HepG2 (cell line): Measurements from ENCODE around the gene PHRF1.
A peak's percentile ranks its signal among the peaks of the same experiment; 100 is the strongest.

Experiments used
- CTCF ChIP-seq: sonication (generic); formaldehyde crosslinking; IDR thresholded peaks from 2 replicates; pipeline ENCODE4 v1.5.0; 2020; ENCODE audit warnings: mild to moderate bottlenecking, missing genetic modification reagents, moderate library complexity
- TOE1 ChIP-seq: sonication (generic); formaldehyde crosslinking; IDR thresholded peaks from 2 replicates; pipeline ENCODE4 v1.4.0; 2020; ENCODE audit warnings: mild to moderate bottlenecking, missing genetic modification reagents
- ZNF256 ChIP-seq: sonication (generic); formaldehyde crosslinking; conservative IDR thresholded peaks from 2 replicates; pipeline ENCODE4 v1.4.0; 2020; ENCODE audit warnings: missing genetic modification reagents
- ZNF382 ChIP-seq: sonication (generic); formaldehyde crosslinking; IDR thresholded peaks from 2 replicates; pipeline ENCODE4 v1.5.0; 2020; ENCODE audit warnings: missing genetic modification reagents, mild to moderate bottlenecking, borderline replicate concordance
- ZUFSP ChIP-seq: sonication (generic); formaldehyde crosslinking; IDR thresholded peaks from 2 replicates; pipeline ENCODE4 v1.9.0; 2021; ENCODE audit warnings: missing genetic modification reagents, mild to moderate bottlenecking, borderline replicate concordance
- TF ChIP-seq, protein P1 (sequence below): sonication (generic); formaldehyde crosslinking; IDR thresholded peaks from 2 replicates; pipeline ENCODE4 v1.4.0; 2020; ENCODE audit warnings: mild to moderate bottlenecking, missing genetic modification reagents
- TF ChIP-seq, protein P2 (sequence below): sonication (generic); formaldehyde crosslinking; IDR thresholded peaks from 2 replicates; pipeline ENCODE4 v1.5.0; 2020; ENCODE audit warnings: mild to moderate bottlenecking, missing genetic modification reagents, borderline replicate concordance

DNA sequence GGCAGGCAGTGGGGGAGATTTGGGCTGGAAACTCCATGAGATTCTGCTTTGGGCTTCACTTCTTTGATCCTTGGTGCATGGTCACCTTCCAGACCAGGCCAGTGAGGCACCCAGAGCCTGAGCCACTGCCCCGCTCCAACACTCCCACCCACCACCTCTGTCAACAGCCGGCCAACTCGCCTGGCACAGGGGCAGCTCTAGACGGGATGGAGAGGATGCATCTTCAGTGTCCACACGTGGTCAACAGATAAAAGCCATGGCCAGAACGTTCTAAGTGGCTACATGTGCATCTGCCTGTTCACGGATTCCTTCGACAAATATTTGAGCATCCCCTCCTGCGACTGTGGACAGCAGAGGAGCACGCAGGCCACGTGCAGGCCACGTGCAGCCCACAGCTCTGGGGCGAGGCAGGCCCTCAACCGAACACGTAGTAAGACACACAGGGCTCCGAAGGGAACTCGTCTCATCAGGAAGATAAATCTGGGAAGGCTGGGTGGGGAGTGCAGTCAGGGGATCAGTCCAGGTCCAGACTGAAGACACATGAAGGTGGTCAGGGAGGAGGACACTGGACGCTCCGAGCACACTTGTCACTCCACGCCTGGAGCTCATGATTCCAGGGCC, 37.7 kb upstream of the PHRF1 start:
- no peak for TF ChIP-seq ZUFSP
- no peak for TF ChIP-seq TOE1 (CRISPR knock-in tag)
- TF ChIP-seq CTCF (CRISPR knock-in tag) = no peak
- TF ChIP-seq, protein P1, sequence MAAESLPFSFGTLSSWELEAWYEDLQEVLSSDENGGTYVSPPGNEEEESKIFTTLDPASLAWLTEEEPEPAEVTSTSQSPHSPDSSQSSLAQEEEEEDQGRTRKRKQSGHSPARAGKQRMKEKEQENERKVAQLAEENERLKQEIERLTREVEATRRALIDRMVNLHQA (CRISPR knock-in tag) = no peak
- TF ChIP-seq, protein P2, sequence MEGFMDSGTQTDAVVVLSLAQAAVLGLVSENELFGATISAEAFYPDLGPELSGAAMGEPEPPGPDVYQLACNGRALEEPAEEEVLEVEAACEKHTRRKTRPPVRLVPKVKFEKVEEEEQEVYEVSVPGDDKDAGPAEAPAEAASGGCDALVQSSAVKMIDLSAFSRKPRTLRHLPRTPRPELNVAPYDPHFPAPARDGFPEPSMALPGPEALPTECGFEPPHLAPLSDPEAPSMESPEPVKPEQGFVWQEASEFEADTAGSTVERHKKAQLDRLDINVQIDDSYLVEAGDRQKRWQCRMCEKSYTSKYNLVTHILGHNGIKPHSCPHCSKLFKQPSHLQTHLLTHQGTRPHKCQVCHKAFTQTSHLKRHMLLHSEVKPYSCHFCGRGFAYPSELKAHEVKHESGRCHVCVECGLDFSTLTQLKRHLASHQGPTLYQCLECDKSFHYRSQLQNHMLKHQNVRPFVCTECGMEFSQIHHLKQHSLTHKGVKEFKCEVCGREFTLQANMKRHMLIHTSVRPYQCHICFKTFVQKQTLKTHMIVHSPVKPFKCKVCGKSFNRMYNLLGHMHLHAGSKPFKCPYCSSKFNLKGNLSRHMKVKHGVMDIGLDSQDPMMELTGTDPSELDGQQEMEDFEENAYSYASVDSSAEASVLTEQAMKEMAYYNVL (CRISPR knock-in tag) = no peak
- TF ChIP-seq ZNF256 (CRISPR knock-in tag) = 0 out of 2 replicates have a peak, but pooled peaks have one; percentile 29
- TF ChIP-seq ZNF382 (CRISPR knock-in tag) = no peak
